Activated naive CD8-positive, alpha-beta T cell (primary cell): Measurements from ENCODE around the gene PIK3C2G.

ENCODE experiments used
- H3K27ac Mint-ChIP-seq: one replicate; pipeline ENCODE4 v1.8.0; 2021; ENCODE audit warnings: mixed read lengths
- H3K27me3 Mint-ChIP-seq: one replicate; pipeline ENCODE4 v1.8.0; 2021; ENCODE audit warnings: mixed read lengths
- H3K36me3 Mint-ChIP-seq: one replicate; pipeline ENCODE4 v1.8.0; 2021; ENCODE audit warnings: mixed read lengths
- H3K4me1 Mint-ChIP-seq: one replicate; pipeline ENCODE4 v1.8.0; 2021; ENCODE audit warnings: low read depth, mixed read lengths
- H3K4me3 Mint-ChIP-seq: one replicate; pipeline ENCODE4 v1.8.0; 2021; ENCODE audit warnings: mild to moderate bottlenecking, mixed read lengths
- H3K9me3 Mint-ChIP-seq: one replicate; pipeline ENCODE4 v1.8.0; 2021; ENCODE audit warnings: low read depth, mixed read lengths

Gene PIK3C2G

GRCh38 chr12:18296909-18297280, 35.6 kb downstream of the PIK3C2G start:
- no peaks in the 10 kb centered on the region for H3K27me3 Mint-ChIP-seq
- H3K9me3 Mint-ChIP-seq = peaks cover 11% of the 10 kb centered on the region
- H3K4me1 Mint-ChIP-seq = no peaks in the 10 kb centered on the region
- no peak overlapping the region for H3K4me3 Mint-ChIP-seq
- no peak overlapping the region for H3K27ac Mint-ChIP-seq
- H3K36me3 Mint-ChIP-seq = no peaks in the 10 kb centered on the region

- Mint-ChIP-seq H3K4me1 (no peaks in the 10 kb centered on the region), H3K9me3 (peaks cover 11% of the 10 kb centered on the region), H3K36me3 (no peaks in the 10 kb centered on the region), H3K4me3 (no peak overlapping the region), H3K27me3 (no peaks in the 10 kb centered on the region), H3K27ac (no peak overlapping the region)
Measured at GRCh38 chr12:18297902-18298301, 36.6 kb downstream of the PIK3C2G start.

- no peaks in the 10 kb centered on the region for H3K36me3 Mint-ChIP-seq
- H3K27me3 Mint-ChIP-seq = no peaks in the 10 kb centered on the region
- H3K9me3 Mint-ChIP-seq = peaks cover 17% of the 10 kb centered on the region
- H3K27ac Mint-ChIP-seq = no peak overlapping the region
- no peak overlapping the region for H3K4me3 Mint-ChIP-seq
- H3K4me1 Mint-ChIP-seq = no peaks in the 10 kb centered on the region
Measured at GRCh38 chr12:18302809-18303430, 41.6 kb downstream of the PIK3C2G start.

- H3K27me3 Mint-ChIP-seq = no peaks in the 10 kb centered on the region
- H3K27ac Mint-ChIP-seq = no peak overlapping the region
- H3K36me3 Mint-ChIP-seq = no peaks in the 10 kb centered on the region
- no peaks in the 10 kb centered on the region for H3K4me1 Mint-ChIP-seq
- peaks cover 17% of the 10 kb centered on the region for H3K9me3 Mint-ChIP-seq
- H3K4me3 Mint-ChIP-seq = no peak overlapping the region
Measured at GRCh38 chr12:18304609-18305008, 43.3 kb downstream of the PIK3C2G start.

- Mint-ChIP-seq H3K4me3 (no peak overlapping the region), H3K4me1 (no peaks in the 10 kb centered on the region), H3K27me3 (no peaks in the 10 kb centered on the region), H3K27ac (no peak overlapping the region), H3K36me3 (no peaks in the 10 kb centered on the region), H3K9me3 (peaks cover 9% of the 10 kb centered on the region)
Measured at GRCh38 chr12:18306311-18306710, 45.0 kb downstream of the PIK3C2G start.

DNA sequence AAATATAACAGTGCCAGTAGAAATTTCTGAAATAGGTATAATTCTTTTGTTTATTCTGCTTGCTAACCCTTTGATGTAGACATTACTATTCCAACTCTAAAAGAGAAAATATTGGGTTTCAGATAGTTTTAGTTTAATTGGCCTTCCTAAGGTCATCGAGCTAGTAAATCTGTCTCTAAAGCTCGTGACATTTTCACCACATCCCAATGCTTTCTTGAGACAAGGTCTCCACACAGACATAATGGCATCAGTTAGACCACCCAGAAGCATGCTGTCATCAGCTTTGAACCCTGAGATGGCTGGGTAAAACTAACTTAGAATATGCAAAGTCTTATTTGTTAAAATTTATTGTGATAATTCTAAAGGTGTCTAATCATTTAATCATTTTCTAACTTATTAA, 52.0 kb downstream of the PIK3C2G start:
- no peak overlapping the region for H3K27ac Mint-ChIP-seq
- H3K36me3 Mint-ChIP-seq = no peaks in the 10 kb centered on the region
- no peaks in the 10 kb centered on the region for H3K9me3 Mint-ChIP-seq
- H3K4me3 Mint-ChIP-seq = no peak overlapping the region
- no peaks in the 10 kb centered on the region for H3K27me3 Mint-ChIP-seq
- H3K4me1 Mint-ChIP-seq = no peaks in the 10 kb centered on the region

DNA sequence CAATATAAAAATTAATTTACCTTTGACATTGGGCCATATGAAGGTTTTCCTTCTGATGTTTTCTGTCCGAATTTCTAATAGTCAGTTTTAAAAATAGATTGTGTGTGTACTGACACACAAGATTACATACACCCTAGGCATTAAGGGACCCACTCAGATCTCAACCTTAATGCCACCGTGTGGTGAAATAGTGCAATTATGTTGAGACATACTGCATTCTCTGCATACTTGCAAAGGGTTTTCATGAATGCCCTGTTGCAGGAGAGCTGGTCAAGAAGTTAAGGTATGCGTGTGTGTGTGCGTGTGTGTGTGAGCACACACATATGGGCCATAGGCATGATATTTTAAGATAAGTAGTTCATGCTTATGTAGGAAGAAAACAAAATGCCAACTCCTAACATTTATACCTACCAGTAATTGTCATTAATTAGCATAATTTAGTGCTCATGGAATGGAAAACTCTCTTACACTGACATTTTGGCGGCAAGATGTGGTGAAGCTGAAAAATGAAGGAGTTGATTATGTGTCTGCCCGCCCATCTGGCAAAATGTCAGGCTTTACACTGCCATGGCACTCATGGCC, 58.8 kb downstream of the PIK3C2G start:
- no peaks in the 10 kb centered on the region for H3K27me3 Mint-ChIP-seq
- H3K27ac Mint-ChIP-seq = no peak overlapping the region
- no peaks in the 10 kb centered on the region for H3K36me3 Mint-ChIP-seq
- no peak overlapping the region for H3K4me3 Mint-ChIP-seq
- no peaks in the 10 kb centered on the region for H3K4me1 Mint-ChIP-seq
- no peaks in the 10 kb centered on the region for H3K9me3 Mint-ChIP-seq

GRCh38 chr12:18320976-18321375, 59.7 kb downstream of the PIK3C2G start:
- Mint-ChIP-seq H3K4me3 (no peak overlapping the region), H3K27me3 (no peaks in the 10 kb centered on the region), H3K4me1 (no peaks in the 10 kb centered on the region), H3K27ac (no peak overlapping the region), H3K36me3 (no peaks in the 10 kb centered on the region), H3K9me3 (no peaks in the 10 kb centered on the region)

GRCh38 chr12:18323159-18323558, 61.8 kb downstream of the PIK3C2G start:
- no peaks in the 10 kb centered on the region for H3K36me3 Mint-ChIP-seq
- peaks cover 6% of the 10 kb centered on the region for H3K9me3 Mint-ChIP-seq
- H3K4me3 Mint-ChIP-seq = no peak overlapping the region
- no peaks in the 10 kb centered on the region for H3K27me3 Mint-ChIP-seq
- H3K4me1 Mint-ChIP-seq = no peaks in the 10 kb centered on the region
- no peak overlapping the region for H3K27ac Mint-ChIP-seq

DNA sequence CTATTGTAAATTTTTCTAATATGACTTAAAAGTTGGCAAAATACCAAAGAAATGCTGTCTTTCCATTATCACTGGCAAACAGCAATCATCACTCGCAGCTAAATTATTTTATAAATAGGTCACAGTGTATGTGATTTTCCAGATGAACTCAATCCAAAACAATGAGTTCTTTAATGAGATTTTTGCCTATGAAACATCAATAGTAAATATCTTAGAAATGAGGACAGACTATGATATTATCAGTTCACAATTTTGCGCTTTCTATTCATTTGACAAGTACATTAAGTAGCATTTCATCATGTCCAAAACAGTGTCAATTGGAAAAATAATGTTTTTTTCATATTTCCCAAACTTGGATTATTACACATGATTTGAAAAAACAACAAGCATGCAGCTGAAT, 65.7 kb downstream of the PIK3C2G start:
- Mint-ChIP-seq H3K9me3 (peaks cover 7% of the 10 kb centered on the region), H3K27ac (no peak overlapping the region), H3K27me3 (no peaks in the 10 kb centered on the region), H3K36me3 (no peaks in the 10 kb centered on the region), H3K4me1 (no peaks in the 10 kb centered on the region), H3K4me3 (no peak overlapping the region)

GRCh38 chr12:18332173-18332572, 70.9 kb downstream of the PIK3C2G start:
- H3K9me3 Mint-ChIP-seq = peaks cover 7% of the 10 kb centered on the region
- H3K4me3 Mint-ChIP-seq = no peak overlapping the region
- H3K4me1 Mint-ChIP-seq = no peaks in the 10 kb centered on the region
- H3K27ac Mint-ChIP-seq = no peak overlapping the region
- no peaks in the 10 kb centered on the region for H3K27me3 Mint-ChIP-seq
- no peaks in the 10 kb centered on the region for H3K36me3 Mint-ChIP-seq

DNA sequence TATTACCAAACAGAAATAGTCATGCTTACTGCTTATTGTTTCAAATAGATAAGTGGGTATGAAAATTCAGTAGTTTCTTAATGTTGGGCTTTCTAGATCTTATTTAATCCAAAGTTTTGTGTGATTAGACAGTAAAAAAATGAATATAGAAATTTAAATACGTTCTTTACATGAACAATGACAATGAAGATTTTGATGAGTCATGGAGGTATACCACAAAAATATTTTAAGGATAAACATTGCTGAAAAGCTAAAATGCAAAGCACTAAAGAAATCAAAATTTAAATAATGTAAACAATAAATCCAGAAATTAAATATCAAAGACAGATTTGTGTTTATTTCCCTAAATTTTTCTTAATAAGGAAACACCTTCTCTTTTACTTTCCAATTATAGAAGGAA, 78.3 kb downstream of the PIK3C2G start:
- no peaks in the 10 kb centered on the region for H3K27me3 Mint-ChIP-seq
- H3K27ac Mint-ChIP-seq = no peak overlapping the region
- peaks cover 4% of the 10 kb centered on the region for H3K9me3 Mint-ChIP-seq
- H3K4me3 Mint-ChIP-seq = no peak overlapping the region
- no peaks in the 10 kb centered on the region for H3K36me3 Mint-ChIP-seq
- no peaks in the 10 kb centered on the region for H3K4me1 Mint-ChIP-seq

DNA sequence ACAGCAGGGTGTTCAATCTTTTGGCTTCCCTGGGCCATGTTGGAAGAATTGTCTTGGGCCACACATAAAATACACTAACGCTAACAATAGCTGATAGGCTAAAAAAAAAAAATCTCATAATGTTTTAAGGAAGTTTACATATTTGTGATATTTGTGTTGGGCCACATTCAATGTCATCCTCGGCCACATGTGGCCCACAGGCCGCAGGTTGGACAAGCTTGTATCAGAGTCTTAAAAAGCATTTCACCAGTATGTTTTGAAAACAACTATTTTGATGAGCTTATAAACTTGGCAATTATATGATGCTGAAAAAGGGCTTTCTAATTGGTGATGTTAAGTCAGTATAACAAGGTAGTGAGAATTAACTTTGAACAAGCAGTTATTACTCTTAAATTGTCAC, 78.9 kb downstream of the PIK3C2G start:
- no peaks in the 10 kb centered on the region for H3K4me1 Mint-ChIP-seq
- H3K36me3 Mint-ChIP-seq = no peaks in the 10 kb centered on the region
- peaks cover 4% of the 10 kb centered on the region for H3K9me3 Mint-ChIP-seq
- no peaks in the 10 kb centered on the region for H3K27me3 Mint-ChIP-seq
- no peak overlapping the region for H3K4me3 Mint-ChIP-seq
- no peak overlapping the region for H3K27ac Mint-ChIP-seq

DNA sequence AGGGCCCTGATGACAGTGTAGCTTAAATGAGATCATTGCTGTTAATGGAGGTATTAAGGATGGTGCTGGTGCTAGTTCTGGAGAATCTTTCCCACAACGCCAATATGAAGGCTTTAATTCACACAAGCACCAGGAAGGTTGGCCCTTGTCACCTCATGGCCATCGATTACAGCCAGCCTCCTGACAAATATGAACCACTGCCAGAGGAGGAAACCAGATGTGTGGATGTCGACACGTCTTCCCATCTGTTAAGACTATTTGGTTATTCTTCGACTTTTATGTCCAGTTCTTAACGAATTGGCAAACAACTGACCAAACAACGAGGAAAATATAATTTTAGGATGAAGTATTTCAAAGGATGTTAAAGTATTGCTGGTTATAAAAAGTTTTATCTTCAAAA, 79.5 kb downstream of the PIK3C2G start:
- no peaks in the 10 kb centered on the region for H3K4me1 Mint-ChIP-seq
- no peaks in the 10 kb centered on the region for H3K27me3 Mint-ChIP-seq
- H3K9me3 Mint-ChIP-seq = peaks cover 4% of the 10 kb centered on the region
- no peaks in the 10 kb centered on the region for H3K36me3 Mint-ChIP-seq
- no peak overlapping the region for H3K4me3 Mint-ChIP-seq
- no peak overlapping the region for H3K27ac Mint-ChIP-seq

- H3K27me3 Mint-ChIP-seq = no peaks in the 10 kb centered on the region
- H3K9me3 Mint-ChIP-seq = peaks cover 4% of the 10 kb centered on the region
- H3K36me3 Mint-ChIP-seq = no peaks in the 10 kb centered on the region
- H3K27ac Mint-ChIP-seq = no peak overlapping the region
- no peak overlapping the region for H3K4me3 Mint-ChIP-seq
- no peaks in the 10 kb centered on the region for H3K4me1 Mint-ChIP-seq
Measured at GRCh38 chr12:18343708-18344107, 82.4 kb downstream of the PIK3C2G start.

DNA sequence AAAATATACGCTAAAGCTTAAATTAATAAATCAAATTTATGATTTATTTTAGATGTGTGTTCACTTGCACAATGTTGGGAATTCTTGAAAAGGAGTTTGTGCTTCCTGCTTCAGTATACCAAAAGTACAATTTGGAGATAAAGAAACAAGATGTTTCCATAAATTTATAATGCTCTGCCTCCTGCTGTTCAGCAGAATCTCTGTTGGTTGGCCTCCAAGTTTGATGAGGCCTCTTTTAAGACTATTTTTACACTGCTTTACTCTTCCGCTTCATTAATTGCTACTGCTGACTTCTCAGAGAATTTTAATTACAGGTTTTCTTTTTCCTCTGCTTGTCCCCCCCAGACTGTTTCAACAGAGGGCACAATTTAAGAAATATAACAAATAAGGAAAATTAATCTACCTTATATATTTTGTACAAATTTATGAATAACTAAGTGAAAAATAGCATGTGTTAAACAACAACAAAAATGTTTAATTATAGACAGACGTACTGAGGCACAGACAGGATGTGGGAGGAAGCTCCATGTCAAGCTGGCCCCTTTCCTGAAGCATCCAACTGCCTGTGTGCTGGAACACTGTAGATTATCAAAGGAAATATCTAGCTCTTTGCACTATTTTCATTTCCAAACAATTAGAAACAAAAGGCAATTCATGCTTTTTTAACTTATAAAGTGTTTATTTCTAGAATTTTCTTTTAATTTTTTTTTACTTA, 83.9 kb downstream of the PIK3C2G start:
- H3K4me1 Mint-ChIP-seq = no peaks in the 10 kb centered on the region

More for the DNA sequence above, 83.9 kb downstream of the PIK3C2G start:
- Mint-ChIP-seq H3K4me3 (no peak overlapping the region), H3K9me3 (peaks cover 4% of the 10 kb centered on the region), H3K27ac (no peak overlapping the region), H3K36me3 (no peaks in the 10 kb centered on the region), H3K27me3 (no peaks in the 10 kb centered on the region)
